ENCODE data around the gene PFKFB2. TPM values are rescaled to one million over a fixed set of nuclear protein-coding genes. Genes with fewer than 3 reads are reported as not detected.

The PFKFB2 gene
- polyA plus RNA-seq, 1 donor (not counting 4 experiments of a cell fraction or from before 2014, with no cell fraction given) = 12.2 TPM

DNA sequence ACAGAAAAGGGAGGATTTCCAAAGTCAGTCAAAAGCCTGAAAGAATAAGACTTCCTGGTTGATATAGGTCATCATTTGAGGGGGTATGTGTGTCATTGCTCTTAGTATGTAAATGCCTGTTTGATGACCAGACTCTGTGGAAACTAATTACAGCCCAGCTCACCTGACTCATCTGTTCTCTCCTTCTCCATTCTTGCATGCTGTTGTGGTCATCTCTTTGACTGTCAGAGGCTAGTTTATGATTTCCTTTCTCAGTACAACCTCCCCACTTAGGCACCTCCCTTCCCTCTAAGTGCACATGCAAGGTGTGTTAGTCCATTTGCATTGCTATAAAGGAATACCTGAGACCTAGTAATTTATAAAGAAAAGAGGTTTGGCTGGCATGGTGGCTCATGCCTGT, 18.1 kb upstream of the PFKFB2 start:
- no peaks in the 10 kb centered on the region for H4K20me1 ChIP-seq (ENCODE audit: control insufficient read depth, extremely low read depth, insufficient read depth, low read length)
- H3K27ac ChIP-seq (ENCODE audit: control insufficient read depth, insufficient read depth, low read length) = peak overlapping the region; percentile 72
- H3K36me3 ChIP-seq (ENCODE audit: control insufficient read depth in 2 of 2, extremely low read depth in 1 of 2, insufficient read depth in 2 of 2, low read length in 2 of 2) = peaks cover 0 to 9% of the 10 kb centered on the region in 2 experiments
- no peak overlapping the region for H3K4me3 ChIP-seq (ENCODE audit: control insufficient read depth in 2 of 3, extremely low read depth in 1 of 3, insufficient read depth in 2 of 3, low read depth in 1 of 3, low read length in 3 of 3)
- dilution Hi-C loops (cut with MboI; ENCODE audit: extremely low pct_ligation_motif_present, low sequenced_read_pairs) = no loop called here
- H3K9me1 ChIP-seq (ENCODE audit: control insufficient read depth, extremely low read depth, insufficient read depth, low read length) = no peaks in the 10 kb centered on the region
- peaks cover 41% of the 10 kb centered on the region for H3K4me1 ChIP-seq (ENCODE audit: control insufficient read depth, extremely low read depth, insufficient read depth, low read length)
- no peak overlapping the region for H2AFZ ChIP-seq (ENCODE audit: control insufficient read depth, low read length)
- H3K9me3 ChIP-seq (ENCODE audit: control insufficient read depth, low read depth, low read length) = no peaks in the 10 kb centered on the region
- peak; percentile 86 for DNase-seq (ENCODE audit: low read depth, low spot score)
- H3K27me3 ChIP-seq (ENCODE audit: control insufficient read depth, extremely low read depth, insufficient read depth, low read length) = no peaks in the 10 kb centered on the region
- FAIRE-seq = peak; percentile 89
- TF ChIP-seq, protein P1, sequence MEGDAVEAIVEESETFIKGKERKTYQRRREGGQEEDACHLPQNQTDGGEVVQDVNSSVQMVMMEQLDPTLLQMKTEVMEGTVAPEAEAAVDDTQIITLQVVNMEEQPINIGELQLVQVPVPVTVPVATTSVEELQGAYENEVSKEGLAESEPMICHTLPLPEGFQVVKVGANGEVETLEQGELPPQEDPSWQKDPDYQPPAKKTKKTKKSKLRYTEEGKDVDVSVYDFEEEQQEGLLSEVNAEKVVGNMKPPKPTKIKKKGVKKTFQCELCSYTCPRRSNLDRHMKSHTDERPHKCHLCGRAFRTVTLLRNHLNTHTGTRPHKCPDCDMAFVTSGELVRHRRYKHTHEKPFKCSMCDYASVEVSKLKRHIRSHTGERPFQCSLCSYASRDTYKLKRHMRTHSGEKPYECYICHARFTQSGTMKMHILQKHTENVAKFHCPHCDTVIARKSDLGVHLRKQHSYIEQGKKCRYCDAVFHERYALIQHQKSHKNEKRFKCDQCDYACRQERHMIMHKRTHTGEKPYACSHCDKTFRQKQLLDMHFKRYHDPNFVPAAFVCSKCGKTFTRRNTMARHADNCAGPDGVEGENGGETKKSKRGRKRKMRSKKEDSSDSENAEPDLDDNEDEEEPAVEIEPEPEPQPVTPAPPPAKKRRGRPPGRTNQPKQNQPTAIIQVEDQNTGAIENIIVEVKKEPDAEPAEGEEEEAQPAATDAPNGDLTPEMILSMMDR (optimal IDR thresholded peaks at IDR 0.05 in 1 of 3, IDR thresholded peaks at IDR 0.05 in 1 of 3, conservative IDR thresholded peaks at IDR 0.05 in 1 of 3; ENCODE audit: extremely low read depth in 1 of 3, insufficient read depth in 2 of 3, low read length in 3 of 3) = no peak
- peak overlapping the region; percentile 3 for H3K4me2 ChIP-seq (ENCODE audit: control insufficient read depth, extremely low read depth, insufficient read depth, low read depth, low read length)
- no peak overlapping the region for H3K9ac ChIP-seq (ENCODE audit: control insufficient read depth, extremely low read depth, insufficient read depth, low read length)
- H3K79me2 ChIP-seq (ENCODE audit: control insufficient read depth, insufficient read depth, low read length) = peaks cover 24% of the 10 kb centered on the region

DNA sequence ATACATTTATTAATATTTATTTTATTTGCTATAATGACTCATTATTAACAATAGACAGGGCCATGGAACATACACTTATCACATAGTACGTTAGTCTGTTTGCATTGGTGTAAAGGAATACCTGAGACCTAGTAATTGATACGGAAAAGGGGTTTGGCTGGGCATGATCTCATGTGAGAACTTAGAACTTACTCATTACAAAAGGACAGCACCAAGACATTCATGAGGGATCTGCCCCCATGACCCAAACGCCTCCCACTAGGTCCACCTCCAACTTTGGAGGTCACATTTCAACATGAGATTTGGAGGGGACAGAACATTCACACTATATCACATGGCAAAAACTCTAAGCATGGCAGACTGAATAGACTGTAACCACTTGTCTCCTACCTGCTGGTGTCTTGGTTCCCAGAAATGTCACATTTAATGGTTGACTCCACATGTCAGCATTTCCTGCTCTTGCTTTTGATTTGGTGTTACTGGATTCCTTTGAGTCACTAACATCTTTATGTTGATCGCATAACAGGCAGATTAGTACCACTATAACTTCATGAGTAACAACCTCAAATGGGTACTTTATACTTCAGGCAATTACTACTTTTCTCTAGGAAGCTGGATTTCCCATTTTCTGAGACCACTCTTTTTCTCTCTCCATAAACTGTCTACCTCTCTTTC, 17.1 kb upstream of the PFKFB2 start:
- Histone ChIP-seq H3K4me3 (ENCODE audit: control insufficient read depth in 2 of 3, extremely low read depth in 1 of 3, insufficient read depth in 2 of 3, low read depth in 1 of 3, low read length in 3 of 3) (no peak overlapping the region), H4K20me1 (ENCODE audit: control insufficient read depth, extremely low read depth, insufficient read depth, low read length) (no peaks in the 10 kb centered on the region), H3K9me1 (ENCODE audit: control insufficient read depth, extremely low read depth, insufficient read depth, low read length) (no peaks in the 10 kb centered on the region), H2AFZ (ENCODE audit: control insufficient read depth, low read length) (no peak overlapping the region), H3K4me1 (ENCODE audit: control insufficient read depth, extremely low read depth, insufficient read depth, low read length) (peaks cover 34% of the 10 kb centered on the region), H3K27ac (ENCODE audit: control insufficient read depth, insufficient read depth, low read length) (no peak overlapping the region), H3K79me2 (ENCODE audit: control insufficient read depth, insufficient read depth, low read length) (peaks cover 15% of the 10 kb centered on the region), H3K9me3 (ENCODE audit: control insufficient read depth, low read depth, low read length) (no peaks in the 10 kb centered on the region), H3K9ac (ENCODE audit: control insufficient read depth, extremely low read depth, insufficient read depth, low read length) (no peak overlapping the region), H3K27me3 (ENCODE audit: control insufficient read depth, extremely low read depth, insufficient read depth, low read length) (no peaks in the 10 kb centered on the region), H3K36me3 (ENCODE audit: control insufficient read depth in 2 of 2, extremely low read depth in 1 of 2, insufficient read depth in 2 of 2, low read length in 2 of 2) (peaks cover 0 to 6% of the 10 kb centered on the region in 2 experiments), H3K4me2 (ENCODE audit: control insufficient read depth, extremely low read depth, insufficient read depth, low read depth, low read length) (no peak overlapping the region)
- dilution Hi-C loops (cut with MboI; ENCODE audit: extremely low pct_ligation_motif_present, low sequenced_read_pairs) = no loop called here
- no peak for TF ChIP-seq EZH2 (IDR thresholded peaks at IDR 0.05; ENCODE audit: low read length)
- TF ChIP-seq, protein P1 (optimal IDR thresholded peaks at IDR 0.05 in 1 of 3, IDR thresholded peaks at IDR 0.05 in 1 of 3, conservative IDR thresholded peaks at IDR 0.05 in 1 of 3; ENCODE audit: extremely low read depth in 1 of 3, insufficient read depth in 2 of 3, low read length in 3 of 3) = no peak
- peak; percentile 44 for FAIRE-seq
- no peak for DNase-seq (ENCODE audit: low read depth, low spot score)
